Gastroesophageal sphincter (tissue), 3 donors: Measurements from ENCODE around the gene RNU4-1.
"Not testable (repeated sequence)": the region's sequence is repeated elsewhere in the genome, so short reads cannot be mapped to it uniquely, and the experiment has no call there.

Experiments
- CTCF ChIP-seq, 4 experiments: fragments of 200-600 bp in 2 of 4; fragments of 450-650 bp in 2 of 4; sonication (generic) in 1 of 4; IDR thresholded peaks; one replicate each; pipeline ENCODE4 v1.5.1; 2017 to 2019; ENCODE audit warnings: antibody characterized with exemption in 4 of 4, mild to moderate bottlenecking in 2 of 4, moderate library complexity in 2 of 4
- EP300 ChIP-seq: sonication (generic); formaldehyde crosslinking; IDR thresholded peaks from one replicate; pipeline ENCODE4 v1.6.1; 2017; ENCODE audit warnings: antibody characterized with exemption, mild to moderate bottlenecking

GRCh38 chr12:120336392-120336791 is 43.4 kb upstream of the RNU4-1 start:
- TF ChIP-seq CTCF (IDR thresholded peaks at IDR 0.05); EP300: not testable (repeated sequence)
